K562 (cell line): ENCODE data around the gene NRAP. TPM values are rescaled to one million over a fixed set of nuclear protein-coding genes. Genes with fewer than 3 reads are reported as not detected.
A peak's percentile ranks its signal among the peaks of the same experiment; 100 is the strongest.

ENCODE experiments used
- ATAC-seq: fragments of 200-7000 bp; cut with Tn5 transposase; 3 replicates; pipeline ENCODE4 v1.9.1; 2020; ENCODE audit warnings: moderate library complexity
- BruUV-seq: library from RNA; stranded (reverse); fragments of 400-500 nt; replicated peaks from 2 replicates; lab custom pipeline; 2021; lab: Mats Ljungman, UMichigan
- CTCF ChIA-PET: fragments of 300-600 bp; formaldehyde crosslinking; extraction: SDS; loops from one replicate; lab custom pipeline; 2021; ENCODE audit warnings: low intra/inter-chr PET ratio; lab: Yijun Ruan, JAX
- POLR2A ChIA-PET: fragments of 300-600, 350-650 bp; sonication (Branson Sonifier 250); formaldehyde crosslinking; extraction: SDS; loops from one replicate; lab custom pipeline; 2021; ENCODE audit warnings: antibody characterized with exemption, inconsistent platforms; lab: Yijun Ruan, JAX
- DNase-seq, 4 experiments: peaks; one replicate each; pipeline versions ENCODE4 v3.0.0 to v3.0.0-alpha.2; 2011 to 2018; ENCODE audit warnings: low spot score in 3 of 4, mixed read lengths in 3 of 4; ENCODE audit errors: extremely low read depth in 1 of 4
- FAIRE-seq: peaks from 2 replicates; lab custom pipeline; 2011; peaks lifted over from hg19 to GRCh38; lab: Jason Lieb, UNC
- H2AFZ ChIP-seq: 2 replicates; pipeline ENCODE4 v1.6.0; 2011; ENCODE audit warnings: low read depth, low read length, control low read depth, inconsistent platforms
- H3K27ac ChIP-seq: fragments of 200-600 bp; 3 replicates; pipeline ENCODE4 v1.8.0; 2011; ENCODE audit warnings: low read depth, mild to moderate bottlenecking, control low read depth, inconsistent platforms, low read length, moderate library complexity, mixed read lengths; ENCODE audit errors: extremely low read depth
- H3K27me3 ChIP-seq, 2 experiments: fragments of 300-600 bp in 1 of 2; 2 replicates in 1 of 2; 3 replicates in 1 of 2; pipeline versions ENCODE4 v1.6.0 to v1.8.0; 2011; ENCODE audit warnings: inconsistent platforms in 2 of 2, low read length in 2 of 2, mild to moderate bottlenecking in 1 of 2, mixed read lengths in 1 of 2, moderate library complexity in 1 of 2; ENCODE audit not compliant: control insufficient read depth in 2 of 2, insufficient read depth in 2 of 2
- H3K36me3 ChIP-seq: fragments of 300-600 bp; 3 replicates; pipeline ENCODE4 v1.8.0; 2011; ENCODE audit warnings: mild to moderate bottlenecking, low read length, inconsistent platforms; ENCODE audit not compliant: control insufficient read depth, insufficient read depth
- H3K4me1 ChIP-seq, 2 experiments: fragments of 200-600 bp in 1 of 2; replicated peaks in 1 of 2; 2 replicates in 1 of 2; 3 replicates in 1 of 2; pipeline versions ENCODE4 v1.5.1 to v1.8.0; 2011; ENCODE audit warnings: inconsistent platforms in 2 of 2, low read length in 2 of 2, mild to moderate bottlenecking in 1 of 2, mixed read lengths in 1 of 2, moderate library complexity in 1 of 2; ENCODE audit not compliant: control insufficient read depth in 2 of 2, insufficient read depth in 2 of 2
- H3K4me2 ChIP-seq: 2 replicates; pipeline ENCODE4 v1.6.1; 2011; ENCODE audit warnings: low read length, control low read depth, inconsistent platforms, mixed read lengths; ENCODE audit not compliant: insufficient read depth
- H3K4me3 ChIP-seq: fragments of 200-600 bp; sonication (generic), shearing (Covaris generic); 2 replicates; pipeline ENCODE4 v1.5.1; 2016; ENCODE audit warnings: control low read depth, inconsistent platforms
- H3K79me2 ChIP-seq: fragments of 200-600 bp; 3 replicates; pipeline ENCODE4 v1.8.0; 2011; ENCODE audit warnings: low read length, inconsistent platforms; ENCODE audit not compliant: control insufficient read depth, insufficient read depth
- H3K9ac ChIP-seq, 2 experiments: 2 replicates each; pipeline versions ENCODE4 v1.6.0 to v1.6.1; 2011; ENCODE audit warnings: low read depth in 2 of 2, low read length in 2 of 2, control low read depth in 1 of 2, inconsistent platforms in 1 of 2, mild to moderate bottlenecking in 1 of 2, mixed read lengths in 1 of 2; ENCODE audit not compliant: insufficient read depth in 1 of 2
- H3K9me1 ChIP-seq: one replicate; pipeline ENCODE4 v1.6.0; 2011; ENCODE audit warnings: inconsistent platforms, mild to moderate bottlenecking, low read length, moderate library complexity; ENCODE audit not compliant: control insufficient read depth, insufficient read depth
- H3K9me3 ChIP-seq: replicated peaks from 2 replicates; pipeline ENCODE4 v1.5.1; 2011; ENCODE audit warnings: low read depth, low read length, inconsistent platforms; ENCODE audit not compliant: control insufficient read depth, insufficient read depth
- H4K20me1 ChIP-seq: replicated peaks from 2 replicates; pipeline ENCODE4 v1.6.1; 2011; ENCODE audit warnings: low read length, inconsistent platforms, mixed read lengths; ENCODE audit not compliant: control insufficient read depth, insufficient read depth
- MAFG ChIP-seq: fragments of 450-650 bp; conservative IDR thresholded peaks from 2 replicates; pipeline ENCODE4 v1.6.1; 2016; ENCODE audit warnings: missing genetic modification characterization, missing compliant biosample characterization
- POU5F1 ChIP-seq: fragments of 150-350 bp; IDR thresholded peaks from 2 replicates; pipeline ENCODE4 v1.6.1; 2014; ENCODE audit warnings: borderline replicate concordance, low read length, low read depth, mild to moderate bottlenecking; ENCODE audit not compliant: partially characterized antibody
- WGBS: fragments of 100-300 bp; shearing (Covaris generic); methylation state at CpG from one replicate; pipeline ENCODE4 v1.1.6; 2016; ENCODE audit warnings: low coverage, mixed read lengths; ENCODE audit not compliant: insufficient coverage; ENCODE audit errors: missing lambda C conversion rate; 5-methylcytosine and 5-hydroxymethylcytosine counted together
- in situ Hi-C: fragments of 300-500 bp; cut with MboI; formaldehyde crosslinking; loops from 4 replicates; pipeline ENCODE4 v1.15.0; 2018; ENCODE audit warnings: inconsistent platforms, mixed read lengths
- intact Hi-C: fragments of 100-400 bp; cut with micrococcal nuclease; formaldehyde crosslinking; loops from 2 replicates; pipeline ENCODE4 v1.14.2; 2022
- polyA plus RNA-seq, 8 experiments: library from polyadenylated mRNA; depleted of rRNA in 4 of 8; stranded (reverse) in 5 of 8; unstranded in 3 of 8; fragments of >200 nt; fragmentation: Nextera tagmentation in 2 of 8; fragmentation: Illumina TruSeq in 1 of 8; extraction: Ambion mirVana in 2 of 8; extraction: Trizol in 1 of 8; gene quantifications; 2 replicates each; pipeline versions ENCODE4 v1.2.1 to v1.2.3, GENCODE V29; 2011 to 2014; ENCODE audit warnings: inconsistent platforms in 1 of 8, missing spikeins in 1 of 8
- total RNA-seq, 7 experiments: library from RNA; depleted of rRNA in 6 of 7; stranded (reverse); fragments of >200 nt in 6 of 7; fragmentation: Illumina TruSeq in 2 of 7; extraction: Trizol in 2 of 7; gene quantifications; 2 replicates each; pipeline versions ENCODE4 v1.2.1 to v1.2.3, GENCODE V29; 2011 to 2021; ENCODE audit warnings: low replicate concordance in 1 of 7
- TF ChIP-seq, protein P1 (sequence below): IDR thresholded peaks from 2 replicates; pipeline ENCODE4 v1.6.1; 2011; ENCODE audit warnings: borderline replicate concordance, low read depth, mild to moderate bottlenecking, moderate library complexity, low read length; ENCODE audit not compliant: insufficient read depth, poor library complexity, severe bottlenecking

Gene NRAP
- total and polyA plus RNA-seq, 9 of the 15 experiments (the other 6 are each of a cell fraction or from before 2014, with no cell fraction given) = not detected

DNA sequence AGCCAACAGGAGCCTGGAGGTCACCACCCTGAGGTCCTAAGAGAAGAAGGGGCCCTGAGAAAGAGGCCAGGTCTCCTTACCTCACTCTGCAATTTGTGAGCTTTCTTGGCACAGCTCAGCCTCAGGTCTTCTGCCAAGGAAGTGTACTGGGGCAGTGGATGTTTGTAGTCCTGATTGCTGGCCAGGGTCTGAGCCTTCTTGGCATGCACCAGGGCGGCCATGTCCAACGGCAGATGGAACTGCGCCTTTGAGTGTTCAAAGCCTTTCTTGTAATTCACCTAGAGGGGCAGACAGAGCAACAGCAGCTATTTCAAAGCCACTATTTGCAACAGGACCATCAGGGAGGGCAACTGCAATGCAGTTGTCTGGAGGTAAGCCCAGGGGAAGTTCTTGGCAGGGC is 51.7 kb downstream of the NRAP start:
- in situ Hi-C loops = no loop called here
- H3K27me3 ChIP-seq = peaks cover 0 to 37% of the 10 kb centered on the region in 2 experiments; a peak in 2 of 5 replicates
- intact Hi-C loops = no loop called here
- TF ChIP-seq POU5F1 = no peak
- TF ChIP-seq, all 486 proteins: peak for 0
- no peaks in the 10 kb centered on the region for H3K9me1 ChIP-seq
- ChIA-PET POLR2A (no interaction called here), CTCF (no interaction called here)
- 0% methylated on average over 2 of the region's 3 CpGs for WGBS
- BruUV-seq = no TSS peak
- no peaks in the 10 kb centered on the region for H4K20me1 ChIP-seq
- FAIRE-seq (no peak), DNase-seq (no peak), ATAC-seq (no peak)
- no peaks in the 10 kb centered on the region for H3K9me3 ChIP-seq
- H3K36me3 ChIP-seq = no peaks in the 10 kb centered on the region
- no peak overlapping the region for H2AFZ ChIP-seq
- H3K79me2 ChIP-seq = no peaks in the 10 kb centered on the region
- no peak overlapping the region for H3K9ac ChIP-seq
- no peak overlapping the region for H3K27ac ChIP-seq
- no peak overlapping the region for H3K4me2 ChIP-seq
- no peaks in the 10 kb centered on the region for H3K4me1 ChIP-seq
- no peak overlapping the region for H3K4me3 ChIP-seq

DNA sequence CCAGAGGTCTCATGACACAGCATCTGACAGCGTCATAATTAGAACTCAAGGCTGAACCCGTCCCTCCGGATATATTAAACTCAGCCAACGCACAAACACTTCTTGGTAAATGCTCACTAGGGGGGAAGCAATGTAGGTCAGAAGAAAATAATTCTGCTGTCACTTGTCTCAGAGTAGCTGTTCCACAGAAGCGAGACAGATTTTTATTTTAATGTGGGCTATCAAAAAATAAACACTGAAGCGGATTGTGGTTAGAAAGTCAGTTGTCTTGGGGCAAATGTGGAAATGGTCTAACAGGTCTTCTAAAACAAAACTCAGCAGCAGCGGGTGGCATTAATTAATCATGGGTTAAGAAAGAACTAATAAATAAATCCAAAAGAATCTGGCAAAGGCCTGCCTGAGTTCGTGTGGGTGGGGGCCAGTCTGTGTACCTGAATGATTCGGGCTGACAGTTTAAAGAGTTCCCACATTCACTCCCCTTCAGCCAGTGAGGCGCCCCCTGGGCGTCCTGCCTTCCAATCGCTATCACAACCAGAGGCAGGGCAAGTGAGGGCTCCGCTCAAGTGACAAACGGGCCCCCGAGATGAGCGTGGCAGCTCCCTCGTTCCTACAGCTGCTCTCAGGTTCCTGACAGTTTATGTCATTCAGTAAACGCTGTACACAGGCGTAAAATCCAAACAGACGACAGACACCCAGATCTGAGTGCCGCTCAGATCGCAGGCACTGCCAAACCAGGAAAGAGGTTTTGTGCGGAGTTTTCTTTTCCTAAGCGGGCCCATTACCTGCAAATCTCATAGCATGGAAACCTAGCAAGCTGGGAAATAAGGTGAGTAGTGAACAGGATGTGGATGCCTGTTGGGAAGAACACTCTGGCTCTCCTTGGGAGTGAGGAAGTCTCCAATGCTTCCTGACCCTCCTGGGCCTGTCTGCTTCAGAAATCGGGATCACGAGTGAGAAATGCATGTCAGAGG is 52.9 kb downstream of the NRAP start:
- no peak for FAIRE-seq
- H3K9me1 ChIP-seq = no peaks in the 10 kb centered on the region
- no peaks in the 10 kb centered on the region for H3K4me1 ChIP-seq
- ChIA-PET CTCF (no interaction called here), POLR2A (no interaction called here)
- no peaks in the 10 kb centered on the region for H4K20me1 ChIP-seq
- H3K79me2 ChIP-seq = no peaks in the 10 kb centered on the region
- TF ChIP-seq MAFG = no peak
- TF ChIP-seq, protein P1, sequence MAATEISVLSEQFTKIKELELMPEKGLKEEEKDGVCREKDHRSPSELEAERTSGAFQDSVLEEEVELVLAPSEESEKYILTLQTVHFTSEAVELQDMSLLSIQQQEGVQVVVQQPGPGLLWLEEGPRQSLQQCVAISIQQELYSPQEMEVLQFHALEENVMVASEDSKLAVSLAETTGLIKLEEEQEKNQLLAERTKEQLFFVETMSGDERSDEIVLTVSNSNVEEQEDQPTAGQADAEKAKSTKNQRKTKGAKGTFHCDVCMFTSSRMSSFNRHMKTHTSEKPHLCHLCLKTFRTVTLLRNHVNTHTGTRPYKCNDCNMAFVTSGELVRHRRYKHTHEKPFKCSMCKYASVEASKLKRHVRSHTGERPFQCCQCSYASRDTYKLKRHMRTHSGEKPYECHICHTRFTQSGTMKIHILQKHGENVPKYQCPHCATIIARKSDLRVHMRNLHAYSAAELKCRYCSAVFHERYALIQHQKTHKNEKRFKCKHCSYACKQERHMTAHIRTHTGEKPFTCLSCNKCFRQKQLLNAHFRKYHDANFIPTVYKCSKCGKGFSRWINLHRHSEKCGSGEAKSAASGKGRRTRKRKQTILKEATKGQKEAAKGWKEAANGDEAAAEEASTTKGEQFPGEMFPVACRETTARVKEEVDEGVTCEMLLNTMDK = peak; percentile 37
- H3K36me3 ChIP-seq = no peaks in the 10 kb centered on the region
- in situ Hi-C loops = no loop called here
- 3% methylated on average over 25 of the region's 26 CpGs for WGBS
- ATAC-seq = peak; percentile 51
- intact Hi-C loops = no loop called here
- H3K4me3 ChIP-seq = no peak overlapping the region
- BruUV-seq = no TSS peak
- H3K27ac ChIP-seq = no peak overlapping the region
- no peak overlapping the region for H3K4me2 ChIP-seq
- DNase-seq = peak in 3 of 4 experiments; percentile 6 to 8 (median 6)
- H2AFZ ChIP-seq = no peak overlapping the region
- peaks cover 0 to 37% of the 10 kb centered on the region in 2 experiments; a peak in 2 of 5 replicates for H3K27me3 ChIP-seq
- no peak overlapping the region for H3K9ac ChIP-seq
- H3K9me3 ChIP-seq = no peaks in the 10 kb centered on the region
